ENCODE results near the gene NKAIN1.

The NKAIN1 gene

GRCh38 chr1:31159869-31160611 is 79.6 kb downstream of the NKAIN1 start:
- H2AFZ ChIP-seq (ENCODE audit: low read depth, low read length): no peak overlapping the region

GRCh38 chr1:31159323-31159722 is 80.4 kb downstream of the NKAIN1 start:
- Histone ChIP-seq H3K36me3 (replicated peaks; ENCODE audit: low read depth, low read length) (no peaks in the 10 kb centered on the region), H3K4me3 (ENCODE audit: low read length) (no peak overlapping the region), H4K20me1 (ENCODE audit: insufficient read depth, low read length) (no peaks in the 10 kb centered on the region), H3K4me2 (ENCODE audit: low read length) (no peak overlapping the region), H3K27ac (ENCODE audit: low read length) (no peak overlapping the region), H3K27me3 (ENCODE audit: low read depth, low read length) (no peaks in the 10 kb centered on the region), H2AFZ (ENCODE audit: low read depth, low read length) (no peak overlapping the region), H3K9me3 (ENCODE audit: insufficient read depth, low read length) (no peaks in the 10 kb centered on the region), H3K79me2 (ENCODE audit: low read length) (no peaks in the 10 kb centered on the region), H3K9ac (ENCODE audit: low read length) (no peak overlapping the region), H3K4me1 (ENCODE audit: low read length) (peaks cover 4% of the 10 kb centered on the region)
- TF ChIP-seq EZH2phosphoT487 (IDR thresholded peaks at IDR 0.05; ENCODE audit: low read depth) (no peak), CTCF (IDR thresholded peaks at IDR 0.05; ENCODE audit: low read depth, low read length) (no peak)

More at GRCh38 chr1:31159869-31160611, 79.6 kb downstream of the NKAIN1 start:
- TF ChIP-seq CTCF (IDR thresholded peaks at IDR 0.05; ENCODE audit: low read depth, low read length) (no peak), EZH2phosphoT487 (IDR thresholded peaks at IDR 0.05; ENCODE audit: low read depth) (no peak)
- Histone ChIP-seq H3K4me1 (ENCODE audit: low read length) (peaks cover 2% of the 10 kb centered on the region; the same call in 1 of the 2 replicates), H3K4me2 (ENCODE audit: low read length) (no peak overlapping the region), H3K27me3 (ENCODE audit: low read depth, low read length) (no peaks in the 10 kb centered on the region), H3K9me3 (ENCODE audit: insufficient read depth, low read length) (no peaks in the 10 kb centered on the region), H3K27ac (ENCODE audit: low read length) (no peak overlapping the region), H3K36me3 (replicated peaks; ENCODE audit: low read depth, low read length) (no peaks in the 10 kb centered on the region), H3K4me3 (ENCODE audit: low read length) (no peak overlapping the region), H3K79me2 (ENCODE audit: low read length) (no peaks in the 10 kb centered on the region), H4K20me1 (ENCODE audit: insufficient read depth, low read length) (no peaks in the 10 kb centered on the region), H3K9ac (ENCODE audit: low read length) (no peak overlapping the region)

GRCh38 chr1:31155216-31155806 is 84.4 kb downstream of the NKAIN1 start:
- H3K27ac ChIP-seq (ENCODE audit: low read length): peak overlapping the region; percentile 8; the same call in 1 of the 2 replicates

More at GRCh38 chr1:31155216-31155806, 84.4 kb downstream of the NKAIN1 start:
- Histone ChIP-seq H3K4me1 (ENCODE audit: low read length) (peaks cover 6% of the 10 kb centered on the region), H2AFZ (ENCODE audit: low read depth, low read length) (peak overlapping the region; percentile 83; the same call in 1 of the 2 replicates), H3K4me3 (ENCODE audit: low read length) (peak overlapping the region; percentile 97), H3K4me2 (ENCODE audit: low read length) (peak overlapping the region; percentile 95), H3K9me3 (ENCODE audit: insufficient read depth, low read length) (no peaks in the 10 kb centered on the region), H3K36me3 (replicated peaks; ENCODE audit: low read depth, low read length) (no peaks in the 10 kb centered on the region), H3K9ac (ENCODE audit: low read length) (peak overlapping the region; percentile 77), H4K20me1 (ENCODE audit: insufficient read depth, low read length) (no peaks in the 10 kb centered on the region), H3K79me2 (ENCODE audit: low read length) (no peaks in the 10 kb centered on the region), H3K27me3 (ENCODE audit: low read depth, low read length) (no peaks in the 10 kb centered on the region)
- TF ChIP-seq CTCF (IDR thresholded peaks at IDR 0.05; ENCODE audit: low read depth, low read length) (peak; percentile 22), EZH2phosphoT487 (IDR thresholded peaks at IDR 0.05; ENCODE audit: low read depth) (no peak)
